HL-60 (cell line): ENCODE data around the gene DEF6.

Experiments
- POLR2AphosphoS5 ChIP-seq: IDR thresholded peaks from 2 replicates; pipeline ENCODE4 v1.6.1; 2012; ENCODE audit warnings: low read depth
- TF ChIP-seq, protein P1 (sequence below): IDR thresholded peaks from one replicate; pipeline ENCODE4 v1.5.1; 2011; ENCODE audit warnings: low read length, control low read depth, inconsistent platforms; ENCODE audit not compliant: insufficient read depth

DNA sequence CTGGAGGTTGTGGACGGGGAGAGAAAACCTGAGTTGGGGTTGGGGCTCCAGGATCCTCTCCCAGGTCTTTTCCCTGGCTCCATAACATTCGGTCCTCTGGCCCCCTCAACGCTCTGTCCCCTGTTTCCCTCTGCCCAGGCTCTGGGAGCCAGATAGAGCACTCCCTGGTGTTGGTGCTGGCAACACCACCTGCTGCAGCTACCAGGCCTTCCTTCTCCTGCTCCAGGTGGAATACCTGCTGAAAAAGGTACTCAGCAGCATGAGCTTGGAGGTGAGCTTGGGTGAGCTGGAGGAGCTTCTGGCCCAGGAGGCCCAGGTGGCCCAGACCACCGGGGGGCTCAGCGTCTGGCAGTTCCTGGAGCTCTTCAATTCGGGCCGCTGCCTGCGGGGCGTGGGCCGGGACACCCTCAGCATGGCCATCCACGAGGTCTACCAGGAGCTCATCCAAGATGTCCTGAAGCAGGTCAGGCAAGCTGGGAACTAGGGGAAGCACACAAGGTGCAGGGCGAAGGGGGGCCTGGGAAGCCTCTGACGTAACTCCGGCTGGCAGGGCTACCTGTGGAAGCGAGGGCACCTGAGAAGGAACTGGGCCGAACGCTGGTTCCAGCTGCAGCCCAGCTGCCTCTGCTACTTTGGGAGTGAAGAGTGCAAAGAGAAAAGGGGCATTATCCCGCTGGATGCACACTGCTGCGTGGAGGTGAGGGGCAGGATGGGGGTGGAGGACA, 14.6 kb downstream of the DEF6 start:
- TF ChIP-seq, protein P1, sequence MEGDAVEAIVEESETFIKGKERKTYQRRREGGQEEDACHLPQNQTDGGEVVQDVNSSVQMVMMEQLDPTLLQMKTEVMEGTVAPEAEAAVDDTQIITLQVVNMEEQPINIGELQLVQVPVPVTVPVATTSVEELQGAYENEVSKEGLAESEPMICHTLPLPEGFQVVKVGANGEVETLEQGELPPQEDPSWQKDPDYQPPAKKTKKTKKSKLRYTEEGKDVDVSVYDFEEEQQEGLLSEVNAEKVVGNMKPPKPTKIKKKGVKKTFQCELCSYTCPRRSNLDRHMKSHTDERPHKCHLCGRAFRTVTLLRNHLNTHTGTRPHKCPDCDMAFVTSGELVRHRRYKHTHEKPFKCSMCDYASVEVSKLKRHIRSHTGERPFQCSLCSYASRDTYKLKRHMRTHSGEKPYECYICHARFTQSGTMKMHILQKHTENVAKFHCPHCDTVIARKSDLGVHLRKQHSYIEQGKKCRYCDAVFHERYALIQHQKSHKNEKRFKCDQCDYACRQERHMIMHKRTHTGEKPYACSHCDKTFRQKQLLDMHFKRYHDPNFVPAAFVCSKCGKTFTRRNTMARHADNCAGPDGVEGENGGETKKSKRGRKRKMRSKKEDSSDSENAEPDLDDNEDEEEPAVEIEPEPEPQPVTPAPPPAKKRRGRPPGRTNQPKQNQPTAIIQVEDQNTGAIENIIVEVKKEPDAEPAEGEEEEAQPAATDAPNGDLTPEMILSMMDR, result no peak
- no peak for TF ChIP-seq POLR2AphosphoS5
